Measurements from ENCODE around the gene PHOX2B. TPM values are rescaled to one million over a fixed set of nuclear protein-coding genes. Genes with fewer than 3 reads are reported as not detected.

Gene PHOX2B
- total RNA-seq (2022) (not detected in 2 replicates), Bru-seq, nascent RNA (not detected), BruChase-seq, experiment 1, labeled RNA remaining after a 2-hour chase (not detected), BruChase-seq, experiment 2, labeled RNA remaining after a 6-hour chase (percentile 14 among the genes with signal in this experiment)
- long read RNA-seq = 0 reads

GRCh38 chr4:41748571-41749475, at the start of gene PHOX2B:
Gene PHOX2B (minus strand): TSS chr4:41748725. CDS start chr4:41748610, 115 bp downstream.
- no peak within 1 kb of the TSS for H3K4me3 Mint-ChIP-seq (ENCODE audit: unreplicated experiment)
- BruUV-seq (replicated peaks) = no TSS peak
- Histone ChIP-seq H3K27me3 (replicated peaks; ENCODE audit: control insufficient read depth, insufficient read depth, low read length) (no peaks in the 10 kb centered on the region), H3K4me1 (no peaks in the 10 kb centered on the region), H3K4me3 (ENCODE audit: low read depth, low read length) (no peak within 1 kb of the TSS), H3K9me3 (no peaks in the 10 kb centered on the region), H3K36me3 (ENCODE audit: control insufficient read depth, insufficient read depth, low read length) (no peaks in the 10 kb centered on the region)
- intact Hi-C loops (cut with micrococcal nuclease; ENCODE audit: unreplicated experiment) = no loop called here
- H3K27ac Mint-ChIP-seq (ENCODE audit: unreplicated experiment) = no peak within 1 kb of the TSS
- TF ChIP-seq, protein P1, sequence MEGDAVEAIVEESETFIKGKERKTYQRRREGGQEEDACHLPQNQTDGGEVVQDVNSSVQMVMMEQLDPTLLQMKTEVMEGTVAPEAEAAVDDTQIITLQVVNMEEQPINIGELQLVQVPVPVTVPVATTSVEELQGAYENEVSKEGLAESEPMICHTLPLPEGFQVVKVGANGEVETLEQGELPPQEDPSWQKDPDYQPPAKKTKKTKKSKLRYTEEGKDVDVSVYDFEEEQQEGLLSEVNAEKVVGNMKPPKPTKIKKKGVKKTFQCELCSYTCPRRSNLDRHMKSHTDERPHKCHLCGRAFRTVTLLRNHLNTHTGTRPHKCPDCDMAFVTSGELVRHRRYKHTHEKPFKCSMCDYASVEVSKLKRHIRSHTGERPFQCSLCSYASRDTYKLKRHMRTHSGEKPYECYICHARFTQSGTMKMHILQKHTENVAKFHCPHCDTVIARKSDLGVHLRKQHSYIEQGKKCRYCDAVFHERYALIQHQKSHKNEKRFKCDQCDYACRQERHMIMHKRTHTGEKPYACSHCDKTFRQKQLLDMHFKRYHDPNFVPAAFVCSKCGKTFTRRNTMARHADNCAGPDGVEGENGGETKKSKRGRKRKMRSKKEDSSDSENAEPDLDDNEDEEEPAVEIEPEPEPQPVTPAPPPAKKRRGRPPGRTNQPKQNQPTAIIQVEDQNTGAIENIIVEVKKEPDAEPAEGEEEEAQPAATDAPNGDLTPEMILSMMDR (IDR thresholded peaks at IDR 0.05; ENCODE audit: insufficient read depth in 1 of 2, low read depth in 1 of 2, low read length in 1 of 2, severe bottlenecking in 1 of 2, unreplicated experiment in 1 of 2) = no peak
- CTCF ChIA-PET = no interaction called here
- H3K36me3 Mint-ChIP-seq (ENCODE audit: insufficient read depth, unreplicated experiment) = no peaks in the 10 kb centered on the region
- H3K4me1 Mint-ChIP-seq (ENCODE audit: low read depth, unreplicated experiment) = no peaks in the 10 kb centered on the region
- DNase-seq = no peak
- peaks cover 31% of the 10 kb centered on the region for H3K27me3 Mint-ChIP-seq (ENCODE audit: insufficient read depth, unreplicated experiment)
- POLR2A ChIA-PET = no interaction called here
- no peaks in the 10 kb centered on the region for H3K9me3 Mint-ChIP-seq (ENCODE audit: unreplicated experiment)

DNA sequence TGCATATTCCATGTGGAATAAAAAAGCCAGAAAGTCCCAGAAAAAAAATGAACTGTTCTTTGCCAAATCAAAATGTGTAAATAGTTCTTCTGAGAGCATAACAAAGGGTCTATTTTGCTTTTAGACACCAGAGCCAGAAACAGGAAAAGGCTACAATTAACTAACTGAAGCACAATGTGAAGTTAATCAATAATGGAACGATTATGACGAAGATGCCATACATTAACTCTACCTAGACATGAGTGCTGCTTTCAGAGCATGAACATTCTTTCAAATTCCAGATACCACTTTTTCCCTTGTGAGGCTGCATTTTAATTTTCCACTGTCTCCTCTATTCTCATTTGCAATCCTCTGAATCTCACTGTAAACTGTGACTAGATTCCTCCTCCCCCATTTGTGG, 48.7 kb upstream of the PHOX2B start:
- H3K4me3 Mint-ChIP-seq (ENCODE audit: unreplicated experiment) = no peak overlapping the region
- H3K27ac Mint-ChIP-seq (ENCODE audit: unreplicated experiment) = no peak overlapping the region
- DNase-seq = no peak
- H3K4me3 ChIP-seq (ENCODE audit: low read depth, low read length) = no peak overlapping the region
- peaks cover 11% of the 10 kb centered on the region for H3K27me3 Mint-ChIP-seq (ENCODE audit: insufficient read depth, unreplicated experiment)
- BruUV-seq (replicated peaks) = no TSS peak
- TF ChIP-seq, protein P1 (IDR thresholded peaks at IDR 0.05; ENCODE audit: insufficient read depth in 1 of 2, low read depth in 1 of 2, low read length in 1 of 2, severe bottlenecking in 1 of 2, unreplicated experiment in 1 of 2) = no peak
- no peaks in the 10 kb centered on the region for H3K4me1 Mint-ChIP-seq (ENCODE audit: low read depth, unreplicated experiment)
- no peaks in the 10 kb centered on the region for H3K4me1 ChIP-seq
- no peaks in the 10 kb centered on the region for H3K36me3 ChIP-seq (ENCODE audit: control insufficient read depth, insufficient read depth, low read length)
- intact Hi-C loops (cut with micrococcal nuclease; ENCODE audit: unreplicated experiment) = no loop called here
- H3K27me3 ChIP-seq (replicated peaks; ENCODE audit: control insufficient read depth, insufficient read depth, low read length) = no peaks in the 10 kb centered on the region
- no peaks in the 10 kb centered on the region for H3K9me3 Mint-ChIP-seq (ENCODE audit: unreplicated experiment)
- ChIA-PET CTCF (no interaction called here), POLR2A (no interaction called here)
- H3K9me3 ChIP-seq = no peaks in the 10 kb centered on the region
- no peaks in the 10 kb centered on the region for H3K36me3 Mint-ChIP-seq (ENCODE audit: insufficient read depth, unreplicated experiment)

DNA sequence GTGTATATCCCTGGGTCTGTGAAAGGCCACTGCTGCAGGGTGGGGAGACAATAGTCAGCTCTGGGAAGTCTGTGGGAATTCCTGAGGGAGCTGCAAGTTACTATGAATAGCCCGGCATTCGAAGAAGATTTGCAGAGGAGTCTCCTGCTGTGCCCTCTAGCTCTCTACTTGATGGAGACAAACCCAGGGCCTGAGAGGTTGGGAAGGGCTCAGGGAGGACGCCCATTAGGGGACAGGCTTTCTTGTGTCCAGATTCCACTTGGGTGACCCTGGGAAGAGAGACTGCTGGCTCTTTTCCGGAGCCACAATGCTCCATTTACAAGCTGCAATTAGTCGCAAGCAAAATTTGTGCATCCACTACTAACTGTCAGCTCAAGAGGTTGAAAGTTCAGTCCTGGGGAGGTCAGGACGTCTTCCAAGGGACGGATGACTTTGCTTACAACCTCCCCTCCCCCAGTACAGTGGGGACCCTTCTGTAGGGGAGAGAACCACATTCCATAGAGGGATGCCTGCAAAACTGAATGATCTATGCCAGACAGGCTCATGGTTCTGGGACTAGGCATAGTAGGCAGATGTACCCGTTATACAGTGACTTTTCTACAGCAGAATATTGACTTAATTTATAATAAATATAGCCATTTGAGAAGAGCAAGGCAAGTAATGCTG, 48.2 kb upstream of the PHOX2B start:
- Histone ChIP-seq H3K36me3 (ENCODE audit: control insufficient read depth, insufficient read depth, low read length) (no peaks in the 10 kb centered on the region), H3K27me3 (replicated peaks; ENCODE audit: control insufficient read depth, insufficient read depth, low read length) (no peaks in the 10 kb centered on the region), H3K9me3 (no peaks in the 10 kb centered on the region), H3K4me3 (ENCODE audit: low read depth, low read length) (no peak overlapping the region), H3K4me1 (no peaks in the 10 kb centered on the region)
- Mint-ChIP-seq H3K9me3 (ENCODE audit: unreplicated experiment) (no peaks in the 10 kb centered on the region), H3K27me3 (ENCODE audit: insufficient read depth, unreplicated experiment) (peaks cover 11% of the 10 kb centered on the region), H3K4me3 (ENCODE audit: unreplicated experiment) (no peak overlapping the region), H3K27ac (ENCODE audit: unreplicated experiment) (no peak overlapping the region), H3K36me3 (ENCODE audit: insufficient read depth, unreplicated experiment) (no peaks in the 10 kb centered on the region), H3K4me1 (ENCODE audit: low read depth, unreplicated experiment) (no peaks in the 10 kb centered on the region)
- TF ChIP-seq, protein P1 (IDR thresholded peaks at IDR 0.05; ENCODE audit: insufficient read depth in 1 of 2, low read depth in 1 of 2, low read length in 1 of 2, severe bottlenecking in 1 of 2, unreplicated experiment in 1 of 2) = no peak
- intact Hi-C loops (cut with micrococcal nuclease; ENCODE audit: unreplicated experiment) = no loop called here
- no peak for DNase-seq
- no TSS peak for BruUV-seq (replicated peaks)
- POLR2A ChIA-PET = no interaction called here
- CTCF ChIA-PET = no interaction called here

All from Caco-2 (cell line).